ENCODE data around the gene TMIGD1.

TMIGD1 gene

DNA sequence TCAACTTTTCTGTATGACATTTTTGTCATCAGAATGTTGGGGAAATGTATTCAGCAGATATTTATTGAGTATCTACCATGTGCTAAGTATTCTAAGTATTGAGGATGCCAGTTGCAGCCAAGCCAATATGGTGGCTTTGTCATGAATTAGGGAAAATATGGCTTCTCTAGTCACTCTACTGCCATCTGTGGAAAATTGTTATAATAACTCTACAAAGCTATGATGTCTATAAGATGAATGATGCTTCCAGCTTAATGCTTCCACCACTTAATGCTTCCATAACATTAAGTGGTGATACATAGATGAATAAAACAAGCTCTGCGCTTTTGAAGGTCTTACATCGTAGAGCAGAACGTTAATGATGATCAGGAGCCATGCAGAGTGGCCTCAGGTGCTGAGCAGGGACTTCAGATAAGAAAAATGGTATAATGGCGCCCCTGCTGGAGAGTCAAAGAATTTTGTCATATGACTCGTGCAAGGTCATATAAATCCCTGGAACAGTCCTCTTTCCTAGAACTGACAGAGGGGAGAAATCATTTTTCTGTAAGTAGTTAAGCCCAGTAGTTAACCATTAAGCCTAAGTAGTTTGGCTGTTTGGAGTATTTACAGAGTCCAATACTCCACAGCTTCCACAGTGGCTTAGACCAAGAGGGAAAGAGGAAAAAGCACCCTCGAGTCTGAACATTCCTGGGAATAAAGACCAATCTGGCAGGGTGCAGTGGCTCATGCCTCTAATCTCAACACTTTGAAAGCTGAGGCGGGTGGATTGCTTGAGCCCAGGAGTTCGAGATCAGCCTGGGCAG, 2.7 kb upstream of the TMIGD1 start:
- DNase-seq (ENCODE audit: insufficient read length, low spot score) (peak; percentile 44), FAIRE-seq (no peak)

GRCh38 chr17:30334421-30334820, 564 bp upstream of the TMIGD1 start:
- no peak for FAIRE-seq
- DNase-seq (ENCODE audit: insufficient read length, low spot score) = no peak

- no peak for DNase-seq (ENCODE audit: insufficient read length, low spot score)
- no peak for FAIRE-seq
Measured at GRCh38 chr17:30332057-30332542, 1.8 kb downstream of the TMIGD1 start.

- DNase-seq (ENCODE audit: insufficient read length, low spot score) (no peak), FAIRE-seq (no peak)
Measured at GRCh38 chr17:30326809-30327208, 7.0 kb downstream of the TMIGD1 start.

DNA sequence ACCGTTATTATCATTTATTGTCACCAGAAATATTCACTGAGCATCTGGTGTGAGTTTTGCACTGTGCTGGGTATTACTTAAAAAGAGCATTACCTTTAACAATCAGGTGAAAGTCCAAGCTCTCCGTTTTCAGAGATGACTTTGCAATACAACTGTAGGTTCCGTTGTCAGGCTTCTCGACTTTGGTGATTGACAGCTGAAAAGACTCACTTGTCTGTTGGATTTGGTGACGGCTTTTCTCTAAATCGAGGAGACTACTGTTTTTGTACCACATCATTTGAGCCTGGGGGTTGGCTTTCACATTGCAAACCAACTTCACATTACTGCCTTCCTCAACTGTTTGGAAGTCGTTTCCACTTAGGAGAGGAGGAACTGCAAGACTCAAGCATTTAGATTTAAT, 9.1 kb downstream of the TMIGD1 start:
- DNase-seq (ENCODE audit: insufficient read length, low spot score) = no peak
- FAIRE-seq = no peak

DNA sequence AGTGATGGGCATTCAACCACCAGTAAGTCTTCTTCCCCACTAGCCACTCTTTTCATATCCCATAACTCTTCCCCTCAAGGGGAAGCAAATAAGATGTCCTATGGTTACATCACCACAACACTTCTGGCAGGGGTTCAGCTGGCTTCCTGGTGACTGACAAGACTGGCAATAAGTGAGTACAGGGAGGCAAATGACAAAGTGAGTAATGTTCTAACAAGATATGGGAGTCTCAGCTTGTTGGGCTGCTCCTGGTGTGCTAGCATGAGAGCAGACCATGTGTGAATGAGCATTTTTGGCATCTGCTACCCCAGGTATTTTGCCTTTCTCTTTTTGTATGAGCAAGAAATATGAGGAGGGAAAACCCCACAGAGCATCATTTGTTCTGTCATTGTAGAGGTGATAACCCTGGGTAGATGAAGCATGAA, 9.9 kb downstream of the TMIGD1 start:
- FAIRE-seq (peak; percentile 49), DNase-seq (ENCODE audit: insufficient read length, low spot score) (peak; percentile 19)

DNA sequence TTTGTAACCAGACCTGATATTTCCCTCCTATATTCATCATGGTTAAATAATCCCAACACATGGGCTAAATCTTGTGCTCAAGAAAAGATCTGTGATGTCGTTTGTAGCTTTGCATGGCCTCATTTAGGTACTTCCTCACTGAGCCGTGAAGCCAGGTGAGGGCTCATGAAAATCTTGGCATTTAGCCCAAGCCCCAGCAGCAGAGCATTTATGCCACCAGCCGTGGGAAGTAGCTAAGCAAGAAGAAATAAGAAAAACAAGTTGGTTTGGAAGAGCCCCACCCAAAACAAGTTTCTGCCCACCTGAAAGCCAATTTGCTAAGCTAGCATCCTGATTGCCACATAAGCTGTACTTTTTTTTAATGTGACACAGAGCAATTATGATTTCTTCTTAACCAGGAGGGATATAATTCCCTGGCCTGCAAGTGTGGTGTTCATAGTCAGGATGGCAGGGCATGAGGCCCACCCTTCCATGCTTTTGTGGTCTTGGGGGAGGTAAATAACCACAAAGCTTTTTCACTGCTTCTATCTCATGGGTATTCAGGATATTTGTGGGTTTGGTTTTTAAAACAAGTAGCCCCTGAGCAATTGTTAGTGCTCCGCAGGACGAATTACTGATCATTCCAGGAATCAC, 10.5 kb downstream of the TMIGD1 start:
- no peak for FAIRE-seq
- DNase-seq (ENCODE audit: insufficient read length, low spot score) = no peak

DNA sequence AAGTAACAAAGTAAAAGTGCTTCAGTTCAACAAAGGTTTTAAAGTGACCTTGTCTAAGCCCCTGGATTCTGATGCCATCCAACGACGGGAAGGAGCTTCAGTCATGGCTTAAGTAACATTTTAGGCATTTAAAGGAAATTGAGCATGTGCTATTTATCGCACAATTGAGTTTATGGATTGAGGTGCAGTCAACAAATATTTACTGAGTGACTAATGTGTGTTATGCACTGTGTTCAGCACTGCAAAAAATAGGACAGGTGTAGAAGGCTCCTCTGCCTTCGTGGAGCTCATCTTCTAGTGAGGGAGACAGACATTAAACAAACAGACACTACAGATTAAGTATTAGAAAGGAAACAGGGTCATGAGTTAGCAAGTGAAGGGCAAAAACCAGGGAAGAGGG, 12.5 kb downstream of the TMIGD1 start:
- DNase-seq (ENCODE audit: insufficient read length, low spot score) = no peak
- no peak for FAIRE-seq

GRCh38 chr17:30318155-30318554, 15.7 kb downstream of the TMIGD1 start:
- DNase-seq (ENCODE audit: insufficient read length, low spot score) = no peak
- FAIRE-seq = no peak

DNA sequence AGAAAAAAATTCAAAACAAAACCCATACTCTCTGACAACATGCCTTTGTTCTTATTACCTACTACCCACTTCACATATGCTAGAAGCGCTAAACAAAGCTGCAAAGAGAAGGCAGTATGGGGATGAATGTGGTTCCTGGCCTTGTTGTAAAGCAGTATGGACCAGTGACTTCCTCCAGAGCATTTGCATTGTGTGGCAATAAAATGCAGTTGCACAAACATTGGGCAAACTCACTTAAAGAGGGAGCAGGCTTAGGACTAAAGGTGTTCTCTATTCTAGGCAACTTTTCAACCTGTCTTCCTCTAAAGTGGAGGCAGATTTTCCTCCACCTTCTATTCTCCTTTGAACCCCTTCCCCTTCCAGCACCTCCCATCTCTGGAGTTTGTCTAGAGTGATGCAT, 17.1 kb downstream of the TMIGD1 start:
- DNase-seq (ENCODE audit: insufficient read length, low spot score) (no peak), FAIRE-seq (no peak)

- DNase-seq (ENCODE audit: insufficient read length, low spot score) = no peak
- no peak for FAIRE-seq
Measured at GRCh38 chr17:30315106-30315505, 18.8 kb downstream of the TMIGD1 start.

DNA sequence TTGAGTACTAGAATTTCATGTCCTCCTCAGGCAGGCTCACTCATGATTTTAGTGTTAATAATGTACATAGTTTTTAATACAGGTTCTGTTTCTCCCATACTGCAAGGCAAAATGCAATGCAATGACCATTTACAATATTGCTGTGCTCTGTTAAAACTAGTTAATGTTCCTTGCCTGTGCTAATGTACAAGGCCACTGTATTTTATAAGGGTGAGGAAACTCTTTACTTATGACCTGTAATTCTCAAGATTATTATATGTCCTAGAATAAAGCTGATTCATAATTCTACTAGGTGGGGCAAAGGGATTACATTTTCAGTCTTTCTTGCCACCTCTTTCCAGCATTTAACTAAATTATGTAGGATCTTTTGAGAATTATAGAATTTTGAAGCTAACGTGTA, 19.4 kb downstream of the TMIGD1 start:
- FAIRE-seq = no peak
- no peak for DNase-seq (ENCODE audit: insufficient read length, low spot score)

- FAIRE-seq (no peak), DNase-seq (ENCODE audit: insufficient read length, low spot score) (no peak)
Measured at GRCh38 chr17:30312226-30312625, 21.6 kb downstream of the TMIGD1 start.

GRCh38 chr17:30310562-30310961, 23.3 kb downstream of the TMIGD1 start:
- no peak for FAIRE-seq
- DNase-seq (ENCODE audit: insufficient read length, low spot score) = no peak

- DNase-seq (ENCODE audit: insufficient read length, low spot score) (no peak), FAIRE-seq (no peak)
Measured at GRCh38 chr17:30309591-30309990, 24.3 kb downstream of the TMIGD1 start.

DNA sequence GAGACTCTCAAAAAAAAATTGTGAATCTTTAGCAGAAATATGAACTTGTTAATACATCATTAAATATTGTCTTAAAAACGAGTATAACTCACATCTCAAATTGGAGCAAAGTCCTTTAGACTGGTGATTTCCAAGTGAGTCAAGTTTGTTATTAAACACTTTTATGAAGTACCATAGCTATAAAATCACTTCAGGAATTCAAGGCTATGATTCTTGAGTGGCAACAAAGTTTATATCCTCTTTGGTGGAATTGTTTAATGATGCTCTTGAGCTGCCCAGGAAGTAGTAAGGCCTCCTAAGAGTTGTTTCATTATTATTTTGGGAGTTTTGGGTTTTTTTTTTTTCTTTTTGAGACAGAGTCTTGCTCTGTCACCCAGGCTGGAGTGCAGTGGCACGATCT, 25.5 kb downstream of the TMIGD1 start:
- no peak for FAIRE-seq

GRCh38 chr17:30304778-30305177, 29.1 kb downstream of the TMIGD1 start:
- no peak for DNase-seq (ENCODE audit: insufficient read length, low spot score)
- FAIRE-seq = no peak

More for the DNA sequence above, 25.5 kb downstream of the TMIGD1 start:
- no peak for DNase-seq (ENCODE audit: insufficient read length, low spot score)

DNA sequence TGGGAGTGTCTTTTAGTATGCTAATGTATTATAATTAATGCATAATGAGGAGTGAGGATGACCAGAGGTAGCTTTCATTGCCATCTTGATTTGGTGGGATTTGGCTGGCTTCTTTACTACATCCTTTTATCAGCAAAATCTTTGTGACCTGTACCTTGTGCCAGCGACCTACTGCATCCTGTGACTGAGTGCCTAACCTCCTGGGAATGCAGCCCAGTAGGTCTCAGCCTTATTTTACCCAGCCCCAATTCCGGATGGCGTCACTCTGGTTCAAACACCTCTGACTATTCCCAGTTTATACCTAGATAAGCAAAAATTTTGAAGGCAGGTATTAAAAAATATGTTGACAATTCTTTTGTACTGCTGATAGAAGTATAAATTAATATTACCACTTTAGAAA, 31.6 kb downstream of the TMIGD1 start:
- no peak for FAIRE-seq
- DNase-seq (ENCODE audit: insufficient read length, low spot score) = no peak

DNA sequence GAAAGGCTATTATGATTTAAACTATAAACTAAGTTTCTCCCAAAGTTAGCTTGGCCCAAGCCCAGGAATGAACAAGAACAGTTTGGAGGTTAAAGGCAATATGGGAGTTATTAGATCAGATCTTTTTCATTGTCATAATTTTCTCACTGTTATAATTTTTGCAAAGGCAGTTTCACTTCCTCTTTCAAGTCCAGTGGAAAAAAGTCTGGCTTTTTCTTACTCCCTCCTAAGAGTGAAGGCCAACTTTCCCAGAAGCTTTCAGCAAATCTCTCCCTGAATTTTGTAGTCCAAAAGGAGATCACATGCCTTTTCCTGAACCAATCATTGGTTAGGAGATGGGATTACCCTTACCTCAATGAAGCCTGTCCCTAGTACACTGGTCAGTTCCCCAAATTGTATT, 33.0 kb downstream of the TMIGD1 start:
- FAIRE-seq (no peak), DNase-seq (ENCODE audit: insufficient read length, low spot score) (no peak)

DNA sequence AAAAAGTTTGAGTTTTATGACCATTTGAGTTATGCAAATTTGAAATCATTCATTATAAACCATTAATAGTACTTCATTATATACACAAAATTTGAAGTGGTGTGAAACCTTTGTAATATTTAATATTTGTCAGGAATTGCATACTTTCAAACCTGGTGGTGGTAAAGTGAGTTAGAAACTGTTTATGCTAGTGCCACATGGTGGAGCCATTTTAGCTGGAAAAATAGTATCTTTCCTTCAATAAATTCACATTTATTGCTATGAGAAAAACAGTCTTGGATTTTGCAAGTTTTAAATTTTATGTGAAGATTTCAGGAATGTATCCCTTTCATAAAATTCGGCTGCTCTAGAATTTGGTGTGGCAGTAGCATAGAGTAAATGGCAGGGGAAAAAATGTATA, 34.9 kb downstream of the TMIGD1 start:
- no peak for FAIRE-seq
- no peak for DNase-seq (ENCODE audit: insufficient read length, low spot score)

DNA sequence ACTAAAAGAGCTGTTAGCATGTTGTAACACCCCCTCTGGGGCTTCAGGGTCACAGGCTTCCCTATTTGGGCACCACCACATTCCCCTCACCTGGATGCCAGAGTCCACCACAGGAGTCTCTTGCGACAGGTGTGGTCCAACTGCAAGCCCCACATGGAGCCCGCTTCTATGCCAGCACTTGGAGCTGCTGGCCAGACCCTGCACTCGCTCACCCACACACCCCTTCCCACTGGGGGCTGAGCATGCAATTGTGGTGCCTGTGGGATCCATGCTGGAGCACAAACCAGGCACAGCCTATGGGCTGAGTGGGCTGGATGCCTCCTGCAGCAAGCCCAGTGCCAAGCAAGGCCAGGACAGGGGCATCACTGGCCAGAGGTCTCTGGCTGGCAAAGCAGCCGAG, 36.1 kb downstream of the TMIGD1 start:
- DNase-seq (ENCODE audit: insufficient read length, low spot score) (no peak), FAIRE-seq (no peak)

DNA sequence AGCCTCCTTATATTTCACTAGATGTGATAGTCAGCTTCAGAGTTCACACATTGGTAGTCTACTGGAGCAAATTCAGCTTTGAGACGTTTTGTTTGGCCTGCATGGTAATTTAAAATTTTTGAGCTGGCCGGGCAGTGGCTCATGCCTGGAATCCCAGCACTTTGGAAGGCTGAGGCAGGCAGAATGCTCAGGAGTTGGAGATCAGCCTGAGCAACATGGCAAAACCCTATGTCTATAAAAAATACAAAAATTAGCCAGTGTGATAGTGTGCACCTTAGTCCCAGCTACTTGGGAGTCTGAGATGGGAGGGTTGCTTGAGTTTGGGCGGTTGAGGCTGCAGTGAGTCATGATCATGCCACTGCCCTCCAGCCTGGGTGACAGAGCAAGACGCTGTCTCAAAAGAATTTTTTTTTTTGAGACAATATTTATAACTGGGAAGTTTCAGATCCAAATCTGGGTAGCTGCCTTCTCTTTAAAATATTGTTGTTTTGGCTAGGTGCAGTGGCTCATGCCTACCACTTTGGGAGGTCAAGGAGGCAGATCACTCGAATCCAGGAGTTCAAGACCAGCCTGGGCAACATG, 37.3 kb downstream of the TMIGD1 start:
- FAIRE-seq (no peak), DNase-seq (ENCODE audit: insufficient read length, low spot score) (no peak)
